Endothelial cell (in vitro differentiated cells): ENCODE results near the gene SCAF1. TPM values are rescaled to one million over a fixed set of nuclear protein-coding genes. Genes with fewer than 3 reads are reported as not detected.
"Not testable (repeated sequence)": the region's sequence is repeated elsewhere in the genome, so short reads cannot be mapped to it uniquely, and the experiment has no call there.

Experiments
- DNase-seq: peaks from one replicate; pipeline ENCODE4 v3.0.0; 2021; ENCODE audit warnings: low spot score
- H3K27ac Mint-ChIP-seq: one replicate; pipeline ENCODE4 v1.8.0; 2021; ENCODE audit warnings: mixed read lengths, inconsistent platforms; ENCODE audit not compliant: unreplicated experiment
- H3K27me3 Mint-ChIP-seq: one replicate; pipeline ENCODE4 v1.8.0; 2021; ENCODE audit warnings: mild to moderate bottlenecking, moderate library complexity, mixed read lengths, inconsistent platforms; ENCODE audit not compliant: unreplicated experiment
- H3K36me3 Mint-ChIP-seq: one replicate; pipeline ENCODE4 v1.8.0; 2021; ENCODE audit warnings: mild to moderate bottlenecking, low read depth, mixed read lengths, inconsistent platforms; ENCODE audit not compliant: unreplicated experiment
- H3K4me1 Mint-ChIP-seq: one replicate; pipeline ENCODE4 v1.8.0; 2021; ENCODE audit warnings: mild to moderate bottlenecking, mixed read lengths, inconsistent platforms; ENCODE audit not compliant: unreplicated experiment
- H3K4me3 Mint-ChIP-seq: one replicate; pipeline ENCODE4 v1.8.0; 2021; ENCODE audit warnings: mild to moderate bottlenecking, mixed read lengths, inconsistent platforms; ENCODE audit not compliant: unreplicated experiment
- H3K9me3 Mint-ChIP-seq: one replicate; pipeline ENCODE4 v1.8.0; 2021; ENCODE audit warnings: mixed read lengths, inconsistent platforms; ENCODE audit not compliant: unreplicated experiment
- total RNA-seq: library from RNA; stranded (reverse); fragmentation: NEBNext Ultra II Directional; extraction: Animal tissue kit (Norgen Biotek cat#: 25700); gene quantifications from one replicate; pipeline ENCODE4 v1.2.1, GENCODE V29; 2021; ENCODE audit not compliant: unreplicated experiment
- TF ChIP-seq, protein P1 (sequence below): fragments of 200-600 bp; sonication (generic); IDR thresholded peaks from one replicate; pipeline ENCODE4 v1.5.0; 2021; ENCODE audit warnings: antibody characterized with exemption; ENCODE audit not compliant: unreplicated experiment

The SCAF1 gene
- total RNA-seq, 1 donor from 2014 or later, result 90.3 TPM

DNA sequence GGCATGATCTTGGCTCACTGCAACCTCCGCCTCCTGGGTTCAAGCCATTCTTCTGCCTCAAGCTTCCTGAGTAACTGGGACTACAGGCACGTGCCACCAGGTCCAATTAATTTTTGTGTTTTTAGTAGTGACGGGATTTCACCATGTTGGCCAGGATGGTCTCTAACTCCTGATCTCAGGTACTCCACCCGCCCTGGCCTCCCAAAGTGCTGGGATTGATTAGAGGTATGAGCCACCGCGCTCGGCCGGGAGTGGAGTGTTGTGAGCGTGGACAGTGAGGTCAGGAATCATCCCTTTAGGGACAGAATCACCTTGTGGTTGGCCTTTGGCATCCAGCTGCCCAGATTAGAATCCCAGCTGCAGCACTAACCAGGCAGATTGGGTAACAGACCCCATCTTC is 12.3 kb upstream of the SCAF1 start:
- Mint-ChIP-seq H3K4me1 (peaks cover 3% of the 10 kb centered on the region), H3K27ac (no peak overlapping the region), H3K9me3 (no peaks in the 10 kb centered on the region), H3K36me3 (peaks cover 24% of the 10 kb centered on the region), H3K4me3 (no peak overlapping the region), H3K27me3 (peaks cover 4% of the 10 kb centered on the region)
- TF ChIP-seq, protein P1, sequence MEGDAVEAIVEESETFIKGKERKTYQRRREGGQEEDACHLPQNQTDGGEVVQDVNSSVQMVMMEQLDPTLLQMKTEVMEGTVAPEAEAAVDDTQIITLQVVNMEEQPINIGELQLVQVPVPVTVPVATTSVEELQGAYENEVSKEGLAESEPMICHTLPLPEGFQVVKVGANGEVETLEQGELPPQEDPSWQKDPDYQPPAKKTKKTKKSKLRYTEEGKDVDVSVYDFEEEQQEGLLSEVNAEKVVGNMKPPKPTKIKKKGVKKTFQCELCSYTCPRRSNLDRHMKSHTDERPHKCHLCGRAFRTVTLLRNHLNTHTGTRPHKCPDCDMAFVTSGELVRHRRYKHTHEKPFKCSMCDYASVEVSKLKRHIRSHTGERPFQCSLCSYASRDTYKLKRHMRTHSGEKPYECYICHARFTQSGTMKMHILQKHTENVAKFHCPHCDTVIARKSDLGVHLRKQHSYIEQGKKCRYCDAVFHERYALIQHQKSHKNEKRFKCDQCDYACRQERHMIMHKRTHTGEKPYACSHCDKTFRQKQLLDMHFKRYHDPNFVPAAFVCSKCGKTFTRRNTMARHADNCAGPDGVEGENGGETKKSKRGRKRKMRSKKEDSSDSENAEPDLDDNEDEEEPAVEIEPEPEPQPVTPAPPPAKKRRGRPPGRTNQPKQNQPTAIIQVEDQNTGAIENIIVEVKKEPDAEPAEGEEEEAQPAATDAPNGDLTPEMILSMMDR, result no peak
- no peak for DNase-seq

DNA sequence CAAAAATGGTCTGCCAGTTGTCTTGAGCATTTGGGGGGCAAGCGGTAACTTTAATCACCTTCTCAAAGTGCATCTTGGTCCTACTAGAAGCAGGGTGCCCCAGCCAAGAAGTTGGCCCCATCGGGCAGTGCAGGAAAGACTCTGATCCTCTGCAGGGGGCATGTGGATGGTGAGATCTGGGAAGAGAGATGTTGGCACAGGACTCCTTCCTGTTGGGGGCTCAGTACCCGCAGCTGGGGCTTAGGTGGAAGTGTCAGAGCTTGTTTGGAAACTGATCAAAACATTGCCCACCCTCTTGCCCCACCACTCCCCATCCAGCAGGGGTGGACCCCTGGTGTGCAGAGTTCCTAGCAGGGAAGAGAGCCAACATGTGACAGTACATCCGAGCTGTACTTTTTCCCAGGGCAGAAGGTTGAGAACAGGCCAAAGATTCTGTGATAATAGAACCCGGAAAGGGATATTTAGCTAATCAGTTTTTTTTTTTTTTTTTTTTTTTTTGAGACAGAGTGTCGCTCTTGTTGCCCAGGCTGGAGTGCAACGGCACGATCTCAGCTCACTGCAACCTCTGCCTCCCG is 10.9 kb upstream of the SCAF1 start:
- H3K27me3 Mint-ChIP-seq, result peaks cover 15% of the 10 kb centered on the region
- no peak overlapping the region for H3K4me3 Mint-ChIP-seq
- peaks cover 17% of the 10 kb centered on the region for H3K4me1 Mint-ChIP-seq
- TF ChIP-seq, protein P1, result no peak
- H3K9me3 Mint-ChIP-seq, result no peaks in the 10 kb centered on the region
- H3K36me3 Mint-ChIP-seq, result peaks cover 19% of the 10 kb centered on the region
- DNase-seq, result no peak
- H3K27ac Mint-ChIP-seq, result no peak overlapping the region

DNA sequence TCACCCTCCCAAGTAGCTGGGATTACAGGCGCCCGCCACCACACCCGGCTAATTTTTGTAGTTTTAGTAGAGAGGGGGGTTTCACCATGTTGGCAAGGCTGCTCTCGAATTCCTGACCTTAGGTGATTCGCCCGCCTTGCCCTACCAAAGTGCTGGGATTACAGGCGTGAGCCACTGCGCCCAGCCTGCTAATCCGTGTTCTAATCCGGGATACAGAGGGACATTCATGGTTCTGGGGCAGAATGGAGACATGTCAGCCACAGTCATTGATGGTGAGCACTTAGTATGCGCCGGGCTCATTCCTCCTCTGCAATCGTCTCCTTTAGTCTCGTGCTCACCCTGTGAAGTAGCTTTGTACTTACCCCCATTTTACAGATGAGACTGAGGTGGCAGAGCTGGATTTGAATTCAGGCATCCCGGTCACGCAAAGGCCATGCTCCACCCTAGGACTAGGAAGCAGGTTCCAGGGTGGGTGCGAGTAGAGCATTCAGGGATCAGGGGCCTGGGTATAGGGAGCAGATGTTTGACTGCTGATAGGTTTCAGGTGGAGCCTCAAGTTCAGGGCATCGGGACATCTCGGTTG is 10.3 kb upstream of the SCAF1 start:
- Mint-ChIP-seq H3K9me3 (no peaks in the 10 kb centered on the region), H3K36me3 (peaks cover 19% of the 10 kb centered on the region), H3K27ac (no peak overlapping the region), H3K4me3 (peak overlapping the region; percentile 51), H3K4me1 (peaks cover 20% of the 10 kb centered on the region), H3K27me3 (peaks cover 18% of the 10 kb centered on the region)
- TF ChIP-seq, protein P1, result no peak
- DNase-seq, result no peak

DNA sequence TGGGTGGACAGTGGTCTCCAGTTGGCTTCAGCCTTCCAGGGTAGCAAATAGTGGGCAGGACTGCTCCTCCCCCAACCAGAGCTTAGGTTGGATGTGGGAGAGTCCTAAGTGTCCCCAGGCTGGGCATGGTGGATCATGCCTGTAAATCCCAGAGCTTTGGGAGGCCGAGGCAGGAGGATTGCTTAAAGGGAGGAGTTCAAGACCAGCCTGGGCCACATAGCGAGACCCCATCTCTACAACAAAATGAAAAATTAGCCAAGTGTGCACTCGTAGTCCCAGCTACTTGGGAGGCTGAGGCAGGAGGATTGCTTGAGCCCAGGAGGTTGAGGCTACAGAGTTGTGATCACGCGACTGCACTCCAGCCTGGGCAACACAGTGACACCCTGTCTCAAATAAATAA is 9.4 kb upstream of the SCAF1 start:
- H3K27me3 Mint-ChIP-seq, result peaks cover 21% of the 10 kb centered on the region
- DNase-seq, result no peak
- H3K36me3 Mint-ChIP-seq, result peaks cover 12% of the 10 kb centered on the region
- H3K27ac Mint-ChIP-seq, result no peak overlapping the region
- H3K4me1 Mint-ChIP-seq, result peaks cover 23% of the 10 kb centered on the region
- H3K4me3 Mint-ChIP-seq, result no peak overlapping the region
- TF ChIP-seq, protein P1, result no peak
- no peaks in the 10 kb centered on the region for H3K9me3 Mint-ChIP-seq

DNA sequence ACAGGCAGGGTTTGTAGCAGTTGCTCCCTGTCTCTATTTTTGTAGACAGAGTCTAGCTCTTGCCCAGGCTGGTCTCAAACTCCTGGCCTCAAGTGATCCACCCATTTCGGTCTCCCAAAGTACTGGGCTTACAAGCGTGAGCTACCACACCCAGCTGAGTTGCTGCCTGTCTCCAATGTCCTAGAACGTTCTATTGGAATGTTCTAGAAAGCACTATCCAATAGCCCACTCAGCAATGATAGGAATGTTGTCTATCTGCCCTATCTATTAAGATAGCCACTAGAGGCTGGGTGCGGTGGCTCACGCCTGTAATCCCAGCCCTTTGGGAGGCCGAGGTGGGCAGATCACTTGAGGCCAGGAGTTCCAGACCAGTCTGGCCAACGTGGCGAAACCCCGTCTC is 8.7 kb upstream of the SCAF1 start:
- not testable (repeated sequence) for H3K4me3 Mint-ChIP-seq, H3K36me3 Mint-ChIP-seq, H3K9me3 Mint-ChIP-seq, H3K27ac Mint-ChIP-seq, DNase-seq
- Mint-ChIP-seq H3K4me1 (peaks cover 26% of the 10 kb centered on the region), H3K27me3 (peaks cover 24% of the 10 kb centered on the region)
